ENCODE measurements around the gene CAMTA1.

DNA sequence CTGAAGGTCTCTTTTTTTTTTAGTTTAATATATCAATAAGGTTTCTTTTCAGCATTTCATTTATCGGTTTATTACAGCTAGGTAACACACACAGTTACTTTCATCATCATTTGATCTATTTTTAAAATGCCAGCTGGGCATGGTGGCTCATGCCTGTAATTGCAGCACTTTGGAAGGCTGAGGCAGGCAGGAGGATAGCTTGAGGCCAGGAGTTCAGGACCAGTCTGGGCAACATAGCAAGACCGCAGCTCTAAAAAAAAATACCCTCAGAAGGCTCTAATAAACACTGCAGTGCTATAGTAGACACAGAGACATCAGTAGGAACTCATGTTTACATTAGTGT lies 937.4 kb downstream of the CAMTA1 start:
- TF ChIP-seq SIN3A (IDR thresholded peaks at IDR 0.05; ENCODE audit: borderline replicate concordance in 2 of 2, control insufficient read depth in 1 of 2, low read depth in 2 of 2, low read length in 2 of 2) (no peak), MAZ (CRISPR knock-in tag; conservative IDR thresholded peaks at IDR 0.05 in 1 of 2, IDR thresholded peaks at IDR 0.05 in 1 of 2) (no peak), CTCF (IDR thresholded peaks at IDR 0.05 in 2 of 3, conservative IDR thresholded peaks at IDR 0.05 in 1 of 3; ENCODE audit: insufficient read depth in 2 of 3, low read depth in 1 of 3, low read length in 3 of 3) (no peak), NR2F6 (CRISPR knock-in tag; IDR thresholded peaks at IDR 0.05) (no peak), SMAD3 (CRISPR knock-in tag; conservative IDR thresholded peaks at IDR 0.05) (no peak), GABPA (tag; conservative IDR thresholded peaks at IDR 0.05; ENCODE audit: low read depth) (no peak), XRCC5 (IDR thresholded peaks at IDR 0.05; ENCODE audit: low read depth, low read length) (no peak)
- TF ChIP-seq, protein P1, sequence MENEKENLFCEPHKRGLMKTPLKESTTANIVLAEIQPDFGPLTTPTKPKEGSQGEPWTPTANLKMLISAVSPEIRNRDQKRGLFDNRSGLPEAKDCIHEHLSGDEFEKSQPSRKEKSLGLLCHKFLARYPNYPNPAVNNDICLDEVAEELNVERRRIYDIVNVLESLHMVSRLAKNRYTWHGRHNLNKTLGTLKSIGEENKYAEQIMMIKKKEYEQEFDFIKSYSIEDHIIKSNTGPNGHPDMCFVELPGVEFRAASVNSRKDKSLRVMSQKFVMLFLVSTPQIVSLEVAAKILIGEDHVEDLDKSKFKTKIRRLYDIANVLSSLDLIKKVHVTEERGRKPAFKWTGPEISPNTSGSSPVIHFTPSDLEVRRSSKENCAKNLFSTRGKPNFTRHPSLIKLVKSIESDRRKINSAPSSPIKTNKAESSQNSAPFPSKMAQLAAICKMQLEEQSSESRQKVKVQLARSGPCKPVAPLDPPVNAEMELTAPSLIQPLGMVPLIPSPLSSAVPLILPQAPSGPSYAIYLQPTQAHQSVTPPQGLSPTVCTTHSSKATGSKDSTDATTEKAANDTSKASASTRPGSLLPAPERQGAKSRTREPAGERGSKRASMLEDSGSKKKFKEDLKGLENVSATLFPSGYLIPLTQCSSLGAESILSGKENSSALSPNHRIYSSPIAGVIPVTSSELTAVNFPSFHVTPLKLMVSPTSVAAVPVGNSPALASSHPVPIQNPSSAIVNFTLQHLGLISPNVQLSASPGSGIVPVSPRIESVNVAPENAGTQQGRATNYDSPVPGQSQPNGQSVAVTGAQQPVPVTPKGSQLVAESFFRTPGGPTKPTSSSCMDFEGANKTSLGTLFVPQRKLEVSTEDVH (IDR thresholded peaks at IDR 0.05; ENCODE audit: low read depth, partially characterized antibody): no peak
